ENCODE measurements around the gene GRM7. TPM values are rescaled to one million over a fixed set of nuclear protein-coding genes. Genes with fewer than 3 reads are reported as not detected.
A peak's percentile ranks its signal among the peaks of the same experiment; 100 is the strongest.

Gene GRM7
- polyA plus RNA-seq, 3 donors, result not detected

DNA sequence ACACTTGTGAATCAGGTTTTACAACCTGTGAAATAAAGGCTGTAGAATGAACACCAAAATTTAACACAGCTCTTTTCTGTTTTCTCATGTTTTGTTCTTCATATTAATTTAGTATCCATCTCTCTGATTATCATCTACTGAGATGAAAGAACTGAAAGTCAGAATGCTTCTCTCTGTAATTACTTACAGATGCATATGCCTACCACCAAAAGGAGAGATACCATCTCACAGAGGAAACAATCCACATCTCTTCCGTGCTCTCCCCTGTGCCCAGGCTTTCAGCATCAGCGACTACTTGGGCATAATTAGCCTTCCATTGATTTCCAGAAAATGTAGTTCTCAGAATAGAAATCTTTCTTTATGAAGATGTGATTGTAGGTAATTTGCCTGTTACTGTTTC is 741.4 kb downstream of the GRM7 start:
- Histone ChIP-seq H4K20me1 (ENCODE audit: insufficient read depth, low read length) (no peaks in the 10 kb centered on the region), H3K4me3 (replicated peaks in 1 of 3; ENCODE audit: low read depth in 2 of 3, low read length in 3 of 3) (no peak overlapping the region), H3K4me1 (ENCODE audit: control insufficient read depth in 1 of 2, insufficient read depth in 2 of 2, low read length in 2 of 2) (peaks cover 5 to 6% of the 10 kb centered on the region in 2 donors), H3K79me2 (ENCODE audit: insufficient read depth, low read length) (no peaks in the 10 kb centered on the region), H3K4me2 (replicated peaks; ENCODE audit: extremely low read depth, low read length, poor library complexity, severe bottlenecking) (no peak overlapping the region), H3K36me3 (replicated peaks in 1 of 2; ENCODE audit: control insufficient read depth in 1 of 2, insufficient read depth in 2 of 2, low read length in 2 of 2) (no peaks in the 10 kb centered on the region), H3K9me3 (replicated peaks in 1 of 2; ENCODE audit: control insufficient read depth in 1 of 2, insufficient read depth in 1 of 2, low read length in 2 of 2) (no peaks in the 10 kb centered on the region), H2AFZ (ENCODE audit: insufficient read depth, low read depth, low read length, poor library complexity, severe bottlenecking) (no peak overlapping the region), H3K9ac (ENCODE audit: insufficient read depth, low read length, poor library complexity, severe bottlenecking) (no peak overlapping the region), H3K27ac (ENCODE audit: low read depth in 1 of 2, low read length in 2 of 2) (no peak overlapping the region), H3K27me3 (ENCODE audit: control insufficient read depth in 2 of 2, insufficient read depth in 2 of 2, low read length in 2 of 2) (no peaks in the 10 kb centered on the region)
- no peak overlapping the region for H3K27ac Mint-ChIP-seq
- H3K27me3 Mint-ChIP-seq (ENCODE audit: low read depth in 3 of 3), result no peaks in the 10 kb centered on the region
- no peaks in the 10 kb centered on the region for H3K36me3 Mint-ChIP-seq
- H3K9me3 Mint-ChIP-seq, result no peaks in the 10 kb centered on the region
- H3K4me1 Mint-ChIP-seq, result peaks cover 7% of the 10 kb centered on the region
- no peak for DNase-seq
- TF ChIP-seq, protein P1, sequence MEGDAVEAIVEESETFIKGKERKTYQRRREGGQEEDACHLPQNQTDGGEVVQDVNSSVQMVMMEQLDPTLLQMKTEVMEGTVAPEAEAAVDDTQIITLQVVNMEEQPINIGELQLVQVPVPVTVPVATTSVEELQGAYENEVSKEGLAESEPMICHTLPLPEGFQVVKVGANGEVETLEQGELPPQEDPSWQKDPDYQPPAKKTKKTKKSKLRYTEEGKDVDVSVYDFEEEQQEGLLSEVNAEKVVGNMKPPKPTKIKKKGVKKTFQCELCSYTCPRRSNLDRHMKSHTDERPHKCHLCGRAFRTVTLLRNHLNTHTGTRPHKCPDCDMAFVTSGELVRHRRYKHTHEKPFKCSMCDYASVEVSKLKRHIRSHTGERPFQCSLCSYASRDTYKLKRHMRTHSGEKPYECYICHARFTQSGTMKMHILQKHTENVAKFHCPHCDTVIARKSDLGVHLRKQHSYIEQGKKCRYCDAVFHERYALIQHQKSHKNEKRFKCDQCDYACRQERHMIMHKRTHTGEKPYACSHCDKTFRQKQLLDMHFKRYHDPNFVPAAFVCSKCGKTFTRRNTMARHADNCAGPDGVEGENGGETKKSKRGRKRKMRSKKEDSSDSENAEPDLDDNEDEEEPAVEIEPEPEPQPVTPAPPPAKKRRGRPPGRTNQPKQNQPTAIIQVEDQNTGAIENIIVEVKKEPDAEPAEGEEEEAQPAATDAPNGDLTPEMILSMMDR (IDR thresholded peaks at IDR 0.05), result no peak
- intact Hi-C loops (cut with micrococcal nuclease), result no loop called here
- WGBS (ENCODE audit: insufficient coverage), result 33% methylated on average over 1 of the region's 2 CpGs
- no peak overlapping the region for H3K4me3 Mint-ChIP-seq

DNA sequence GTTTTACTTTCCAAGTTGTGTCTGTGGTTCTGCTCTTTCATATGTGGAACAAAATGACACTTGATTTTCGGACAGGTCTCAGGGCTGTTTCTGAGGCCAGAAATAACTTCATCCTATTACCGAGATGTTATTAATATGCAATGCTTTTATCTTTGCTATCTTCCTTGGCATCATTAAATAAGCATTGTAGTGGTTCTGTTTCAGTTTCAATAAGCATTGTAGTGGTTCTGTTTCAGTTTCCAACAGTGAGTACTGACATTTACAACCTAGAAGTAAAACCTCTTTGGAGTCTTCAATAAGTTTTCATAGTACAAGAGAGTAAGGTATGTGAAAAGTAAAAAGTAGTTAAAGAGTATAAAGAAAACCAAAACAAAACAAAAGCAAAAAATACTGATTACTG is 746.2 kb downstream of the GRM7 start:
- H3K27me3 ChIP-seq (ENCODE audit: control insufficient read depth in 2 of 2, insufficient read depth in 2 of 2, low read length in 2 of 2), result no peaks in the 10 kb centered on the region
- TF ChIP-seq, protein P1 (IDR thresholded peaks at IDR 0.05), result no peak
- intact Hi-C loops (cut with micrococcal nuclease), result no loop called here
- H3K9ac ChIP-seq (ENCODE audit: insufficient read depth, low read length, poor library complexity, severe bottlenecking), result no peak overlapping the region
- no peaks in the 10 kb centered on the region for H3K9me3 ChIP-seq (replicated peaks in 1 of 2; ENCODE audit: control insufficient read depth in 1 of 2, insufficient read depth in 1 of 2, low read length in 2 of 2)
- peak overlapping the region; percentile 49 to 56 for H3K27ac ChIP-seq (ENCODE audit: low read depth in 1 of 2, low read length in 2 of 2)
- Mint-ChIP-seq H3K4me1 (peaks cover 30% of the 10 kb centered on the region), H3K27ac (peak overlapping the region; percentile 66 to 91 (median 82)), H3K36me3 (no peaks in the 10 kb centered on the region), H3K27me3 (ENCODE audit: low read depth in 3 of 3) (no peaks in the 10 kb centered on the region), H3K4me3 (peak overlapping the region in 1 of 2 donors; percentile 73), H3K9me3 (peaks cover 0 to 3% (median 0%) of the 10 kb centered on the region in 7 donors)
- WGBS (ENCODE audit: insufficient coverage), result no CpG with 5 or more reads among the region's 2 CpGs
- H3K79me2 ChIP-seq (ENCODE audit: insufficient read depth, low read length), result no peaks in the 10 kb centered on the region
- H3K4me2 ChIP-seq (replicated peaks; ENCODE audit: extremely low read depth, low read length, poor library complexity, severe bottlenecking), result no peak overlapping the region
- H3K4me1 ChIP-seq (ENCODE audit: control insufficient read depth in 1 of 2, insufficient read depth in 2 of 2, low read length in 2 of 2), result peaks cover 16 to 26% of the 10 kb centered on the region in 2 donors
- no peak overlapping the region for H2AFZ ChIP-seq (ENCODE audit: insufficient read depth, low read depth, low read length, poor library complexity, severe bottlenecking)
- H3K36me3 ChIP-seq (replicated peaks in 1 of 2; ENCODE audit: control insufficient read depth in 1 of 2, insufficient read depth in 2 of 2, low read length in 2 of 2), result no peaks in the 10 kb centered on the region
- no peak overlapping the region for H3K4me3 ChIP-seq (replicated peaks in 1 of 3; ENCODE audit: low read depth in 2 of 3, low read length in 3 of 3)
- no peak for DNase-seq
- no peaks in the 10 kb centered on the region for H4K20me1 ChIP-seq (ENCODE audit: insufficient read depth, low read length)

Measured in CD14-positive monocyte (primary cell).